HG02642 (cell line): ENCODE results near the gene MYLK.

Experiments
- ATAC-seq: cut with Tn5 transposase; IDR thresholded peaks from one replicate; pipeline ENCODE4 v1.9.1; 2021; ENCODE audit warnings: mild to moderate bottlenecking; ENCODE audit not compliant: unreplicated experiment, poor library complexity

Gene MYLK

GRCh38 chr3:123658852-123659206 is 225.3 kb downstream of the MYLK start:
- no peak for ATAC-seq

GRCh38 chr3:123658118-123658851 is 225.8 kb downstream of the MYLK start:
- no peak for ATAC-seq

DNA sequence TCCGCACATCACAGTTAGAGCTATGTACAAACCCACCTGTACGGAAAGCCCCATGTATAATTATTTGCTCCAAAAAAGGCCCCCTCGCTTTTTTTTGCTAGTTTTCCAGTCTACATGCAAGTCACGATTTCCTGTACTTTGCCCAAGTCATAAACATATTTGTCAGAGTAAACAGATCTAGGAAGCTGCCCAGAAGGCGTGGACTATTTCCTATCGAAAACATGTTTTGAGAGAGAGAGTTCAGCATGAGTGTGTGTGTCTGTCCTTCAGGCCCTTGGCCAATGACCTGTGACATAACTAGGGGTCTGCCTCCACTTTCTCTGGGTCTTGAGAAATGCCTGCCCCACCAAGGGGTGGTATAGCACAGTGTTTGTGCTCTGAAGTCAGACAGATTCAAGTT is 226.6 kb downstream of the MYLK start:
- no peak for ATAC-seq

- no peak for ATAC-seq
Measured at GRCh38 chr3:123657111-123657510, 227.0 kb downstream of the MYLK start.

GRCh38 chr3:123656691-123657090 is 227.4 kb downstream of the MYLK start:
- ATAC-seq, result no peak

DNA sequence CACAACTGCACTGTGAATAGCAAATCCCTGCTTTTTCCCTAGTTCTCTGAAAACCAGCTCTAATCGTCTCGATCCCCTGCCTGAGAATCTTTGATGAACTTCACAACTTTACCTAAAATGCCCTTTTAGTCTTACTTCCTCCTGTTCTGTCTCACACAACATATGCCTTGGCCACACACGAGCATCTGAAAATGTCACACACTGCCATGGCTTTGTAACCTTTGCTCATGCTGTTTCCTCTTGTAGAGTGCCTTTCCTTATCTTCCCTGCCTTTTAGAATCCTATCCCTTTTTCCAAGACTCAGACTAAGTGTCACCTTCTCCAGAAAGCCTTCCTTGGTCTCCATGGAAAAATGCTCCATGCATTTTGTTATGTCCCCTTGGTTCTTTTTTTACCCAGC is 227.9 kb downstream of the MYLK start:
- no peak for ATAC-seq

GRCh38 chr3:123655400-123655799 is 228.7 kb downstream of the MYLK start:
- ATAC-seq, result no peak

DNA sequence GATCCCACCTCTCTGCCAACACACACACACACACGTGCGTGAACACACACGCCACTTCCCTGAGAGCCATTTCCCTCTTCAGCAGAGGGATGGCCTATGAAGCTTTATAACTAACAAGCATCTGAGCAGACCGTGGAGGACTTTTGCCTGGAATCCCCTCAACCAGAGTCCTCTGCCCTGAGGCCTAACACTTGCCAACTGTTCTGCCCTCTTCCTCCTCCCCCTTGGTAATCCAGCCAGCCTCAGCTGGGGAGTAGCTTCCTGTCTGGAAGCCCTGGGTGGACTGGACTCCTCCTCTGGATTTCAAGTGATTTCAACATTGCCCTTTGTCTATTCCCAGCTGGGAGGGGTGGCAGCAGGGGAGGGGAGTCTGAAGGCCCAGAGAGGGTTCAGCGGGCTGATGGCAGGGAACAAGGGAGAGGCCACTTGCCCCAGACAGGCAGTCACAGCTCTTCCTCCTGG is 230.9 kb downstream of the MYLK start:
- ATAC-seq, result no peak

DNA sequence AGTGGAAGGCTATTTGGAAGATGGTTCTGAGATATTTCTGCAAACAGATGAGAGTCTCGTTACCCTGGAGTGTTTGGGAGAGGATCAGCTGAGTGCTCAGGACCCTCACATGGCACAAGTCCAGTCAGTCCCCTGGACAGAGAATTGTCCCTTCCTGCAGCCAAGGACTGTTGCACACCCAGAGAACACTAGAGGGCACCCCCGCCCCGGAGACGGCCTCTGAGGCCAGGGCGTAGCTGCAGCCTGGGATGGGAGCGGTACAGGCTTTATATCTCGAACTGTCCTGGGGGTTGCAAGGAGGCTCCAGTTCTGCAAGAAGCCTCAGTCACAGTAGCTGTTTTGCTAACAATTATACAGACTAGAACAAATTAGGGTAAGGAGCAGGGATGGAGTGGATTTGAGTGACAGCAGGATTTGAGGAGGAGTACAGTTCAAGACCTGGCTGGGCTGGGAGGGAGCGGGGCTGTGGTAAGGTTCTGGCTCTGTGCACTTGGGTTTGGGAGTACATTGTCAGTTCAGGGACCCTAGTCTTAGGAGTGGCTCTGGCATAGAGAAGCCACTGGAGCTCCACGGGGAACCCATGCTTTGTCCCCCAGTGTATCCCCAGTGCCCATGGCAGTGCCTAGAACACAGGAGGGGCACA is 231.7 kb downstream of the MYLK start:
- ATAC-seq, result peak; percentile 76

- no peak for ATAC-seq
Measured at GRCh38 chr3:123651449-123652341, 232.4 kb downstream of the MYLK start.

- ATAC-seq, result no peak
Measured at GRCh38 chr3:123650101-123650500, 234.0 kb downstream of the MYLK start.

DNA sequence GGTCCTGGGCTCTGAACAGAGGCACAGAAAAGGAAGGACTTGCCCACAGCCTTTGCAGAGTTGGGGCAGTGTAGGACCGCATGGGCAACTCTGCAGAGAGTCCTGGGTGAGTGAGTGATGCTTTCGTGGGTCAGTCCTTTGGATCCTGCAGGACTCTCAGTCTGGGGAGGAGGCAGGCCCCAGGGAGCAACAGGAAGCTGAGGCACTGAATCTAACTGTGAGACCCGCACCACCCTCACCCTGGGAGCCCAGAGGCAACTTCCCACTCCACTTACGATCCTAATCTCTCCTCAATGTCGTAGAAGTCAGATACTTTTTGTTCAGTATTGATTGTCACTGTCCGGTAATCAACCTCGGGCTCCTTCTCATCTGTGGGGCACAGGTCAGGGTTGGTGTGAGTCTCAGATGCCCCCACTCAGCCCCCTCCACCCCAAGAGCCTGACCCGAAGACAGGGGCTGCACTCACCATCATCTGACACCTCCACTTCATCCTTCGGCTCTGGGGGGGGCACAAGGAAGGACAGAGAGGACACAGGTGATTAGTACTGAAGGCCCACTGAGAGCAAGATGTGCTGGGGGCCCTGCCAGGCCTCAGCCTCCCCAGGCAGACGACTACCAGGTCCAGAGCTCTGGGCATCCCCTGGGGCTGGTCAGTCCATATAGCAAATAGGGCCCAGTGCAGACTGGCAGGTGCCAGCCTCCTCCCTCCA is 235.3 kb downstream of the MYLK start:
- ATAC-seq, result no peak

GRCh38 chr3:123644358-123644757 is 239.8 kb downstream of the MYLK start:
- no peak for ATAC-seq

- no peak for ATAC-seq
Measured at GRCh38 chr3:123642957-123643330, 241.2 kb downstream of the MYLK start.

DNA sequence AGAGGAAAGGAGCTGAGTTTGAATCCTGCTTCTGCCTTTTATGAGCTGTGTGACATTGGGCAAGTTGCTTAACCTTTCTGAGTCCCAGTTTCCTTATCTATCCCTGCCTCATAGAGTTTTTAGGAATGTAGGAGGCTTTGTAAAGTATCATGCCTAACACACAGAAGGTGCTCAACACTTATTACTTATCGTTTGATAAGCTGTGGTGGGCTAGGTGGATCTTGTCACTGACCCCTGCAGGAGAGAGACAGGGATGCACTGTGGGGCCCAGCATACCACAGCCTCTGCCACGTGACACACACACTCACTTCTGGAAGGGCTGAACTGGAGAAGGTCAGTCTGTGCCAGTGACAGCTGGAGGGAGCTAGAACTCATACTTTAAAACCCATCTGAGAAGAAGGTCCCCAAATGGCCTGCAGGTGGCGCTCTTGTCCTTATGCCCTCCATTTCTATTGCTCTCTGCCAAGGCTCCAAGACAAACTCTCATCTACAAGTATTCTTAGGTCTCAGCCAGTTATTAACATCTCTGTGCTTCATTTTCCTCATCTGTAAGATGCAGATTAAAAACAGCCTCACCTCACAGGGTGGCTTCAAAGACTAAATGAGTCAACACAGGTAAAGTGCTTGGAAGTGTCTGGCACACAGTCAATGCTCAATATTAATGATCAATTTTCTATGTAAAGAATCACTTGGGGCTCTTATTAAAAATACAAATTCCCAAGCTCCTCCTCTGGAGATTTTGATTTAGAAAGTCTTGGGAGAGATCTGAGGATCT is 241.8 kb downstream of the MYLK start:
- peak; percentile 81 for ATAC-seq

GRCh38 chr3:123641505-123641904 is 242.6 kb downstream of the MYLK start:
- ATAC-seq, result no peak

- no peak for ATAC-seq
Measured at GRCh38 chr3:123640740-123641462, 243.2 kb downstream of the MYLK start.

DNA sequence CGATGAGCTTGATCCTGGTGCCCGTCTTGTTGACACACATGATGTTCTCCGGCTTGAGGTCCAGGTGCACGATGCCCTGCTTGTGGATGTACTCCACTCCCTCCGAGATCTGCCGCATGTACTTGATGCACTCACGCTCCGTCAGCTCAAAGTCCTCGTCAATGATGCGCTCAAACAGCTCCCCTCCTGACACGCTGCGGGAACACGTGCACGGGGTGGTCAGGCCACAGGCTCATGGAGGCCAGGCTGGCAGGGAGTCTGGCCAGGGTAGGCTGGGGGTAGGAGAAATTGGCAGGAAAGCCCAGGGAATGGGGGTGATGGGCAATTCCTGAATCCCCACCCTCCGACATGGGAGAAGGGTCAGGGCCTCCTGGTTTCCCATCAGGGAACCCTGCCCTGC is 243.8 kb downstream of the MYLK start:
- ATAC-seq, result no peak
